GM10847 (cell line): ENCODE results near the gene PLCB1.

Experiments
- POLR2A ChIP-seq: IDR thresholded peaks from 2 replicates; pipeline ENCODE4 v1.6.1; 2011; ENCODE audit not compliant: insufficient read length; ENCODE audit errors: extremely low read depth

PLCB1 gene

DNA sequence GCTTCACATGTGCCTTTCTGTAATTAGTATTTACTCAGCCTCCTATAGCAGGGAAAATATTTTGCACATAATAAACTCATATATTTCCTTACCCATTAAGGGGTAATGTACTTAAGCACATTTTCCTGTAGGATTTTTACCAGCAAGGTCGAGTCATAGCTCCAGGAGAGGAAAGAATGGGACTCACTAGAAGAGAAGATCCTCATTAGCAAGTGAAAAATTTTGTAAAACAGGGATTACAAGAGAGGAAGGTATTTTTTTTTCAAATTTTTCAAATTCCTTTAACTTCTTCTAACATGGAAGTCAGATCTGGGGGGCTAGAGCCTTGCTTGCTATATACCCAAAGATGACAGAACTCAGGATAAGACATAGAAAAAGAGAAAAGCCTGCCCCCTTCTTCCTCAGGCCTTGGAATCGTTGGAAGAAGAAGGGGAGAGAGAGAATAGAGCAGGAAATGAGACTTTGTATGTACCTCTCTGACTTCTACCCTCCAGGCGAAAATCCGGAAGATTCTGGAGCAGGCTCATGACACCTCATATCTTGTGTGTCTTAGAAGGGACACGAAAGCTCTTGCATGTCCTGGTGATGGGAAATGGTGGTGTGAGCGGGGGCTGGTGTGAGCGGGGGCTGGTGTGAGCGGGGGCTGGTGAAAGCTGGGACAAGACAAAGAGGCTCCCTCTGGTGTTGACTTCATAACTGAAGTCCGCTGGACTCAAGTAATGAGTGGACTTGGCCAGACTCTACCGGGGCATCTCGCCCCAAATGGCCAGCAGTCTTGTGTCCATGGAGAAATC is 679.9 kb downstream of the PLCB1 start:
- no peak for TF ChIP-seq POLR2A

GRCh38 chr20:8812817-8813216 is 680.8 kb downstream of the PLCB1 start:
- TF ChIP-seq POLR2A = no peak

- TF ChIP-seq POLR2A = no peak
Measured at GRCh38 chr20:8815208-8815607, 683.1 kb downstream of the PLCB1 start.

DNA sequence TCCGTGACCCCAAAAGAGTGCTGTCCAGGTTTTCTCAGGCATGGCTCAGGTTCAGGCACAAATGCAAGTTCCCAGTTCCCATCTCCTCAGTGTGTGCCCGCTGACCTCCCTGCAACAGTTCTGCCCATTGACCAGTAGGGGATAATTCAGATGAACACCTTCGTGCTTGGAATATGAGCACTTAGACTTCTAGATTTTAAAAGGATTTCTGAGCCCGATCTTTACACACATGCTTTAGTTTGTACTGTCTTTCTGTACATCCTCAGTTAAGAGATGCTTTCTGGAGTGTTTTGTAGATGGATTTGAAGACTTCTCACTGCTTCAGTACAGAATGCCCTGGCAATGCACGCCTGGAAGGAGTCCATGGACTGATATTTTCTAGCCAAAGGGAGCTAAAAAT is 697.2 kb downstream of the PLCB1 start:
- no peak for TF ChIP-seq POLR2A

- TF ChIP-seq POLR2A = no peak
Measured at GRCh38 chr20:8834851-8835250, 702.8 kb downstream of the PLCB1 start.

GRCh38 chr20:8837396-8837795 is 705.3 kb downstream of the PLCB1 start:
- TF ChIP-seq POLR2A = no peak

DNA sequence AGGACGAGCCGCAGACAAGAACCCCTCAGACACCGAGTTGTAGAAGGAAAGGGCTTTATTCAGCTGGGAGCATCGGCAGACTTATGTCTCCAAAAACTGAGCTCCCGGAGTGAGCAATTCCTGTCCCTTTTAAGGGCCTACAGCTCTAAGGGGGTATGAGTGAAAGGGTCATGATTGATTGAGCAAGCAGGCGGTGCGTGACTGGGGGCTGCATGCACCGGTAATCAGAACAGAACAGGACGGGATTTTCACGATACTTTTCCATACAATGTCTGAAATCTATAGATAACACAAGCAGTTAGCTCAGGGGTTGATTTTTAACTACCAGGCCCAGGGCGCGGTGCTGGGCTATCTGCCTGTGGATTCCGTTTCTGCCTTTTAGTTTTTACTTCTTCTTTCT is 710.5 kb downstream of the PLCB1 start:
- TF ChIP-seq POLR2A = no peak

- TF ChIP-seq POLR2A = no peak
Measured at GRCh38 chr20:8844179-8844578, 712.1 kb downstream of the PLCB1 start.

DNA sequence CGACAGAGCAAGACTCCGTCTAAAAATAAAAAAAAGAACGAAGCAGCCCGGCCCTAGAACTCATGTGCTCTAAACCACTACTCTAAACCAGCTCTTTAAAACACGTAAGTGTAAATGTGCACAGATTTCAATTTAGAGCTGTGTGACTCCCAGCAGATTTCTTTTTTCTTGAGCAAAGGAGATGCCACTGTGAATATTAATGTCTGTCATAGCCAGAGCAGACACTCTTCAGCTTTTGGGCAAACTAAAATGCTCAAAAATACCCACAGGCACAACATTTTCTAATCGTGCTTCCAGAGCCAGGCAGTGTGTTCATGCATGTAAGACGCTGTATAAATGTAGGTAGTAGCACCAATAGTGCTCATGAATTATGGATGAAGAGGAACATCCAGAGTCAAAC is 717.9 kb downstream of the PLCB1 start:
- TF ChIP-seq POLR2A = no peak

DNA sequence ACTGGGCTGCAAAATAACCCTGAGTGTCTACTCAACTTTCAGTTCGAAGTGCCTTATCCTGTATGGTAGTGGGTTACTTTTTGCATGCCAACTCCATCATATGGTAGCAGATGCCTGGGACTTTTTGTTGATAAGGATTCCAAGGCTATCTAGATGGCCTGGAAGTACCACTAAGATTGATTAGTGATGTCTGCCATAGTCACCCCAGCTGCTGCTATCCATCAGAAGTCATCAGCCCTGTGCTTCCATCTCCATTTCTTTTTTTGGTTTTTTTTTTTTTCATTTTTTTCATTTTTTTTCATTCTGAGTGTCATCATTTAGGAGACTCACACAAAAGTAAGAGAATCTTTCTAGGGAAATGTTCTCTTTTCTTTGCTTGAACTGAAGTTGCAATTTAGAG is 719.4 kb downstream of the PLCB1 start:
- no peak for TF ChIP-seq POLR2A

DNA sequence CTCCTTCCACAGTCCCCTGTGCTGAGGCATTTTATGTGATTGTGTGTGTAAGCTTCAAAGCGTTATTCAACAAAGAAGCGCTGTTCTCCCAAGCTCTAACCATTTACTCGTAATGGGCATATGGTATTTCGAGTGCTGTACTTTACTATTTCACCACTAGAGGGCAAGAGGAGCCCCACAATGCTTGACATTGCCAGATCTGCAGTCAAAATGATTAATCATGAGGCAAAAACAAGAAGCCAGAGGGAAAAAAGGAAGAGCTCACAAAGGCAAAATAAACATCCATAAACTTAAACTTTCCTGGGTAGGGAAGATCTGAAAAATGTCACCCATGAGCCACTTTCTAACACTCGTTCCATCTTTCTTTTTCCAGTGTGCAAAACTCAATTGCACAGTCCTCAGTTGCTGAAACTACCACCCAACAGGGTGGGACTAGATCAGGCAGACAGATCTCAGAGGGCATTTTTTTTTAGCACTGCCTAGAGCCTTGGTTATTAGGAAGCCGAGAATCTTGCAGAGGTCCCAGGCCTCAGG is 721.8 kb downstream of the PLCB1 start:
- no peak for TF ChIP-seq POLR2A

- no peak for TF ChIP-seq POLR2A
Measured at GRCh38 chr20:8854571-8854970, 722.5 kb downstream of the PLCB1 start.

DNA sequence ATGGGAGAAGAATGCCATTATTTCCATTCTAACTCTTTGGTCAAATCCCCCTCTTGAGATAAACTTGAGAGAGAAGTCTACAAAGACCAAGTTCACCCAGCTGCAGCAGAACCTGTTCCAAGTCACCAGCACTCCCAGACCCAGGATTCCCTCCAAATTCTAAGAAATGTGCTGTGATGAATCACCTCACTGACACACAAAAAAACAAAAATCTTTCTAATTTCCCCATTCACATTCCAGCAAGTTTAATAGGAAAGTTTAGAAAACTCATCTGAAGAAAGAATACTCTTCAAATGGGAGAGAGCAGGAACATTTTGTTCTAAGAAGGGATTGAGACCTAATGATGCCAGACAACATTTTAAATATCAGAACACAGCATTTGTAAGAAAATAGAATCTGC is 723.2 kb downstream of the PLCB1 start:
- no peak for TF ChIP-seq POLR2A

- TF ChIP-seq POLR2A = no peak
Measured at GRCh38 chr20:8856668-8857067, 724.6 kb downstream of the PLCB1 start.

- no peak for TF ChIP-seq POLR2A
Measured at GRCh38 chr20:8858181-8858787, 726.2 kb downstream of the PLCB1 start.

DNA sequence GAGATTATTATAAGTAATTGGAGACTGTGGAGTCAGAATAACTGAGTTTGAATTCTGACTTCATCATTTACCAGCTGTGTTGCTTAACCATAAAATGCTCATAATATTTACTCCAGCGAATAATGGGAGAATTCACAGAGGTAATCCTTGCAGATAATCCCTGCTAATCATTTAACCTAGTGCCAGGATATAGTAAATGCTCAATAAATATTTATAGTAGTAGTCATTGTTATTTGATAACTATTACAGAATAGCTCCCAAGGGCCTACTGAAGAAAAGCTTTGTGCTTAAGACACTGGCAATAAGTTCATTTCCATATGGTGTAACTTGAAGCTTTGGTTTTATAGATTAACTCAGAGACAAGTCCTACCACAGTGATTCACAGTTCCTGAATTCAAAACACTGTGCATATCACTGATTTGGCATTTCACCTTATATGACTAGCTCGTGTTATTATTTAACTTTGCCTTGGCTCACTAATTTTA is 728.0 kb downstream of the PLCB1 start:
- no peak for TF ChIP-seq POLR2A
